ENCODE results near the gene ICE1. TPM values are rescaled to one million over a fixed set of nuclear protein-coding genes. Genes with fewer than 3 reads are reported as not detected.

The ICE1 gene
- total and polyA plus RNA-seq, 4 donors: 4.1 to 18.8 (median 9.5) TPM

DNA sequence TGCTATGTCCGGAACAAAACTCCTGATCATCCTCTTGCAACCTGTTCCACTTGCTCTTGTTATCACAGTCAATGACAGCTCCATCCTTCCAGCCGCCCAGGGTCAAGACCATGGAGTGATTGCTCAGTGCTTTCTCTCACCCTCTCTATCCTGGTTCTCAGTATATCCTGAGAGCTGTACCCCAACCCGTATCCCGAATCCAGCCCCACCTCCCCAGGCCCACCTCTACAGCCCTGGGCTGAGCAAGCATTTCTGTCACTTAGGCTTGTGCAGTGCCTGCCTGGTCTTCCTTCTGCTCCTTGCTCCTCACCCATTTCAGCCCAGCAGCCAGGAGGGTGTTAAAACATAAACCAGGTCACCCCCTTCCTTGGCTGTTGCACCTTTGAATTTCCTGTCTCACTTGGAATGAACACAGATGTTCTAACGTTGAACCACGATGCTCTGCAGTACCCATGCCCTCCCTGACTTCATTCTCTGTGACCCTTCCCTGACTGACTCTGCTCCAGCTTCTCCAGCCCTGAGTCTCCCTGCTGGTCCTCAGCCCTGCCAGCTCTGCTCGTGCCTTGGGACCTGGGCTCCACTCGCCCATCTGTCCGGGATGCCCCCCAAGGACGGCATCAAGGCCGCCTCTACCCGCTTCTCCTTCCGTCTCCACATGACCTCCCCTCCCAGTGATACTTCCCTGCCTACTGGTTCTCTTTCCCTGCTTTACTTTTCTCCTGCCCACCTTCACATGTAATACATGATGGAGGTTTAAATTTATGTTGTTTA lies 110.0 kb downstream of the ICE1 start:
- no peak overlapping the region for H3K4me3 ChIP-seq (ENCODE audit: low read depth in 1 of 3, low read length in 3 of 3)
- H3K4me1 ChIP-seq (ENCODE audit: control insufficient read depth in 4 of 4, insufficient read depth in 4 of 4, low read length in 3 of 4): no peaks in the 10 kb centered on the region
- H3K36me3 ChIP-seq (ENCODE audit: control insufficient read depth in 4 of 4, insufficient read depth in 3 of 4, low read depth in 1 of 4, low read length in 3 of 4): no peaks in the 10 kb centered on the region
- H3K27ac ChIP-seq (ENCODE audit: low read depth in 1 of 2, low read length in 2 of 2): no peak overlapping the region
- no peak for TF ChIP-seq FOXA2 (IDR thresholded peaks at IDR 0.05)
- no peak for DNase-seq (ENCODE audit: low spot score)
- peaks cover 0 to 6% (median 0%) of the 10 kb centered on the region in 4 donors for H3K27me3 ChIP-seq (ENCODE audit: control insufficient read depth in 4 of 4, insufficient read depth in 4 of 4, low read length in 3 of 4)
- H3K9me3 ChIP-seq (ENCODE audit: control insufficient read depth in 4 of 4, low read length in 3 of 4): peaks cover 0 to 3% (median 0%) of the 10 kb centered on the region in 4 donors
- WGBS: 83% methylated on average over 13 of the region's 13 CpGs
- no peak overlapping the region for H3K9ac ChIP-seq (ENCODE audit: low read depth in 1 of 2, low read length in 2 of 2)

DNA sequence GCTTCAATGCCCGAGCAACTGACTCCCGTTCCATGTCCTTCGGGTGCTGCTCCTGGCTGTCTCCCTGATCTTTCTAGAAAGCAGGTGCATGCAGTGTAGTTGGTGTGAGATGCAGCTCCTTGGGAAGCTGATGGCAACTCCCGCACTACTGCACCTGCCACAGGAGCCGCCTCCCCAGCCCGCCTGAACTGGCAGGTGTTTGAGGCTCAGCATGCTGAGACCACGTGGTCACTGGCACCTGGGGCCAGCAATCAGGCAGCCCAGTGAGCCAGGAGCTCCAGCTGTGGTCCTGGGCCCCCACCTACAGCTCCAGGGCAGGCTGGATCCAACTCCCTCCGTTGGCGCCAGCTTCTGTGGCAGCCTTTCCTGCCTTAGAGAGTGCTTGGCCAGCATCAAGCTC lies 111.5 kb downstream of the ICE1 start:
- H3K27ac ChIP-seq (ENCODE audit: low read depth in 1 of 2, low read length in 2 of 2): no peak overlapping the region
- WGBS: 84% methylated on average over 9 of the region's 9 CpGs
- TF ChIP-seq FOXA2 (IDR thresholded peaks at IDR 0.05) (no peak), NR2F2 (IDR thresholded peaks at IDR 0.05) (no peak), RAD21 (IDR thresholded peaks at IDR 0.05) (no peak), EGR1 (IDR thresholded peaks at IDR 0.05; ENCODE audit: low read depth in 2 of 2) (no peak), SP1 (IDR thresholded peaks at IDR 0.05) (no peak), HNF4A (conservative IDR thresholded peaks at IDR 0.05) (no peak), RXRA (IDR thresholded peaks at IDR 0.05) (no peak), FOXA1 (IDR thresholded peaks at IDR 0.05) (no peak), HNF4G (IDR thresholded peaks at IDR 0.05) (no peak), JUND (IDR thresholded peaks at IDR 0.05) (no peak), GABPA (IDR thresholded peaks at IDR 0.05 in 1 of 2, conservative IDR thresholded peaks at IDR 0.05 in 1 of 2) (no peak), TAF1 (conservative IDR thresholded peaks at IDR 0.05) (no peak)
- TF ChIP-seq, protein P1, sequence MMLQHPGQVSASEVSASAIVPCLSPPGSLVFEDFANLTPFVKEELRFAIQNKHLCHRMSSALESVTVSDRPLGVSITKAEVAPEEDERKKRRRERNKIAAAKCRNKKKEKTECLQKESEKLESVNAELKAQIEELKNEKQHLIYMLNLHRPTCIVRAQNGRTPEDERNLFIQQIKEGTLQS (IDR thresholded peaks at IDR 0.05): no peak
- TF ChIP-seq, protein P2, sequence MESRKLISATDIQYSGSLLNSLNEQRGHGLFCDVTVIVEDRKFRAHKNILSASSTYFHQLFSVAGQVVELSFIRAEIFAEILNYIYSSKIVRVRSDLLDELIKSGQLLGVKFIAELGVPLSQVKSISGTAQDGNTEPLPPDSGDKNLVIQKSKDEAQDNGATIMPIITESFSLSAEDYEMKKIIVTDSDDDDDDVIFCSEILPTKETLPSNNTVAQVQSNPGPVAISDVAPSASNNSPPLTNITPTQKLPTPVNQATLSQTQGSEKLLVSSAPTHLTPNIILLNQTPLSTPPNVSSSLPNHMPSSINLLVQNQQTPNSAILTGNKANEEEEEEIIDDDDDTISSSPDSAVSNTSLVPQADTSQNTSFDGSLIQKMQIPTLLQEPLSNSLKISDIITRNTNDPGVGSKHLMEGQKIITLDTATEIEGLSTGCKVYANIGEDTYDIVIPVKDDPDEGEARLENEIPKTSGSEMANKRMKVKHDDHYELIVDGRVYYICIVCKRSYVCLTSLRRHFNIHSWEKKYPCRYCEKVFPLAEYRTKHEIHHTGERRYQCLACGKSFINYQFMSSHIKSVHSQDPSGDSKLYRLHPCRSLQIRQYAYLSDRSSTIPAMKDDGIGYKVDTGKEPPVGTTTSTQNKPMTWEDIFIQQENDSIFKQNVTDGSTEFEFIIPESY (IDR thresholded peaks at IDR 0.05): no peak
- TF ChIP-seq, protein P3, sequence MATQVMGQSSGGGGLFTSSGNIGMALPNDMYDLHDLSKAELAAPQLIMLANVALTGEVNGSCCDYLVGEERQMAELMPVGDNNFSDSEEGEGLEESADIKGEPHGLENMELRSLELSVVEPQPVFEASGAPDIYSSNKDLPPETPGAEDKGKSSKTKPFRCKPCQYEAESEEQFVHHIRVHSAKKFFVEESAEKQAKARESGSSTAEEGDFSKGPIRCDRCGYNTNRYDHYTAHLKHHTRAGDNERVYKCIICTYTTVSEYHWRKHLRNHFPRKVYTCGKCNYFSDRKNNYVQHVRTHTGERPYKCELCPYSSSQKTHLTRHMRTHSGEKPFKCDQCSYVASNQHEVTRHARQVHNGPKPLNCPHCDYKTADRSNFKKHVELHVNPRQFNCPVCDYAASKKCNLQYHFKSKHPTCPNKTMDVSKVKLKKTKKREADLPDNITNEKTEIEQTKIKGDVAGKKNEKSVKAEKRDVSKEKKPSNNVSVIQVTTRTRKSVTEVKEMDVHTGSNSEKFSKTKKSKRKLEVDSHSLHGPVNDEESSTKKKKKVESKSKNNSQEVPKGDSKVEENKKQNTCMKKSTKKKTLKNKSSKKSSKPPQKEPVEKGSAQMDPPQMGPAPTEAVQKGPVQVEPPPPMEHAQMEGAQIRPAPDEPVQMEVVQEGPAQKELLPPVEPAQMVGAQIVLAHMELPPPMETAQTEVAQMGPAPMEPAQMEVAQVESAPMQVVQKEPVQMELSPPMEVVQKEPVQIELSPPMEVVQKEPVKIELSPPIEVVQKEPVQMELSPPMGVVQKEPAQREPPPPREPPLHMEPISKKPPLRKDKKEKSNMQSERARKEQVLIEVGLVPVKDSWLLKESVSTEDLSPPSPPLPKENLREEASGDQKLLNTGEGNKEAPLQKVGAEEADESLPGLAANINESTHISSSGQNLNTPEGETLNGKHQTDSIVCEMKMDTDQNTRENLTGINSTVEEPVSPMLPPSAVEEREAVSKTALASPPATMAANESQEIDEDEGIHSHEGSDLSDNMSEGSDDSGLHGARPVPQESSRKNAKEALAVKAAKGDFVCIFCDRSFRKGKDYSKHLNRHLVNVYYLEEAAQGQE (IDR thresholded peaks at IDR 0.05): no peak
- TF ChIP-seq, protein P4, sequence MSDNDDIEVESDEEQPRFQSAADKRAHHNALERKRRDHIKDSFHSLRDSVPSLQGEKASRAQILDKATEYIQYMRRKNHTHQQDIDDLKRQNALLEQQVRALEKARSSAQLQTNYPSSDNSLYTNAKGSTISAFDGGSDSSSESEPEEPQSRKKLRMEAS (IDR thresholded peaks at IDR 0.05): no peak
- TF ChIP-seq, protein P5, sequence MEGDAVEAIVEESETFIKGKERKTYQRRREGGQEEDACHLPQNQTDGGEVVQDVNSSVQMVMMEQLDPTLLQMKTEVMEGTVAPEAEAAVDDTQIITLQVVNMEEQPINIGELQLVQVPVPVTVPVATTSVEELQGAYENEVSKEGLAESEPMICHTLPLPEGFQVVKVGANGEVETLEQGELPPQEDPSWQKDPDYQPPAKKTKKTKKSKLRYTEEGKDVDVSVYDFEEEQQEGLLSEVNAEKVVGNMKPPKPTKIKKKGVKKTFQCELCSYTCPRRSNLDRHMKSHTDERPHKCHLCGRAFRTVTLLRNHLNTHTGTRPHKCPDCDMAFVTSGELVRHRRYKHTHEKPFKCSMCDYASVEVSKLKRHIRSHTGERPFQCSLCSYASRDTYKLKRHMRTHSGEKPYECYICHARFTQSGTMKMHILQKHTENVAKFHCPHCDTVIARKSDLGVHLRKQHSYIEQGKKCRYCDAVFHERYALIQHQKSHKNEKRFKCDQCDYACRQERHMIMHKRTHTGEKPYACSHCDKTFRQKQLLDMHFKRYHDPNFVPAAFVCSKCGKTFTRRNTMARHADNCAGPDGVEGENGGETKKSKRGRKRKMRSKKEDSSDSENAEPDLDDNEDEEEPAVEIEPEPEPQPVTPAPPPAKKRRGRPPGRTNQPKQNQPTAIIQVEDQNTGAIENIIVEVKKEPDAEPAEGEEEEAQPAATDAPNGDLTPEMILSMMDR (IDR thresholded peaks at IDR 0.05; ENCODE audit: low read depth, low read length, missing input control): no peak

More for the DNA sequence above, 111.5 kb downstream of the ICE1 start:
- H3K36me3 ChIP-seq (ENCODE audit: control insufficient read depth in 4 of 4, insufficient read depth in 3 of 4, low read depth in 1 of 4, low read length in 3 of 4): no peaks in the 10 kb centered on the region
- DNase-seq (ENCODE audit: low spot score): no peak
- peaks cover 0 to 6% (median 0%) of the 10 kb centered on the region in 4 donors for H3K27me3 ChIP-seq (ENCODE audit: control insufficient read depth in 4 of 4, insufficient read depth in 4 of 4, low read length in 3 of 4)
- peaks cover 0 to 2% (median 0%) of the 10 kb centered on the region in 4 donors for H3K9me3 ChIP-seq (ENCODE audit: control insufficient read depth in 4 of 4, low read length in 3 of 4)
- no peaks in the 10 kb centered on the region for H3K4me1 ChIP-seq (ENCODE audit: control insufficient read depth in 4 of 4, insufficient read depth in 4 of 4, low read length in 3 of 4)
- H3K9ac ChIP-seq (ENCODE audit: low read depth in 1 of 2, low read length in 2 of 2): no peak overlapping the region
- no peak overlapping the region for H3K4me3 ChIP-seq (ENCODE audit: low read depth in 1 of 3, low read length in 3 of 3)
